Neutrophil (primary cell): ENCODE data around the gene LRFN2.

Experiments used
- H3K27ac ChIP-seq: fragments of 200-600 bp; sonication (generic); 2 replicates; pipeline ENCODE4 v1.5.1; 2016; ENCODE audit warnings: mild to moderate bottlenecking, moderate library complexity
- H3K27me3 ChIP-seq: fragments of 200-600 bp; sonication (generic); 2 replicates; pipeline ENCODE4 v1.6.0; 2016; ENCODE audit warnings: mild to moderate bottlenecking
- H3K36me3 ChIP-seq: fragments of 200-600 bp; sonication (generic); 2 replicates; pipeline ENCODE4 v1.5.1; 2017
- H3K4me1 ChIP-seq, 2 experiments: fragments of 200-600 bp in 1 of 2; sonication (generic) in 1 of 2; 1 replicate in 1 of 2; 2 replicates in 1 of 2; pipeline versions ENCODE4 v1.5.1 to v1.6.1; 2013 to 2016; ENCODE audit warnings: low read depth in 1 of 2, low read length in 1 of 2, mild to moderate bottlenecking in 1 of 2, moderate library complexity in 1 of 2; ENCODE audit not compliant: control insufficient read depth in 1 of 2, insufficient read depth in 1 of 2
- H3K4me3 ChIP-seq, 2 experiments: fragments of 200-600 bp in 1 of 2; sonication (generic) in 1 of 2; 1 replicate in 1 of 2; 2 replicates in 1 of 2; pipeline ENCODE4 v1.5.1; 2013 to 2016; ENCODE audit warnings: low read depth in 1 of 2, low read length in 1 of 2, mild to moderate bottlenecking in 1 of 2, moderate library complexity in 1 of 2
- H3K9me3 ChIP-seq: fragments of 200-600 bp; sonication (generic); 2 replicates; pipeline ENCODE4 v1.5.1; 2016
- TF ChIP-seq, protein P1 (sequence below): fragments of 200-600 bp; sonication (generic); IDR thresholded peaks from 2 replicates; pipeline ENCODE4 v1.5.1; 2016; ENCODE audit warnings: antibody characterized with exemption

LRFN2 gene

DNA sequence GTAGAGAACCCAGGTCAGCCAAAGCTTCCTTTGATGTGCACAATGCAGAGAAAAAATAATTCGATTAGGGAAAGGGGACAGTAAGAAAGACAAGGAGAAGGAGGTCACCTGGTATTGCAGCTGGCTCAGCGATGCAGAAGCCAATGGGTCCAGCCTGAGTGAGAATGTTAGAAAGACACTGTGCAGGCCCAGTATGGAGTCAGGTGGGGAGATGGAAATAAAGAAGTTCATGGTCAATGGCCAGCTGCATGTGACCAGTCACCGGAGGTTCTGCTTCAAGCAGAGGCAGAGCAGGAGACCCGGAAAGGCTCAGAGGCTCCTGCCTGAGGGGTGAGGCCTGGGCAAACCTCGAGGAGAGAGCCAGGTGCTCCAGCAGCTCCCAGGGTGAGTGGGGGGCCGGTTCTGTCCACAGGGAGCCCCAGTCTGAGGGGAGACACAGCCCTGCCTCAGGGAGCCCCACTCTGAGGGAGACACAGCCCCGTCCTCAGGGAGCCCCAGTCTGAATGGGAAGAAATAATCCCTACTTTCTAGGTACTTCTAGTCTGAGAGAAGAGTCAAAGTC is 51.3 kb downstream of the LRFN2 start:
- no peak overlapping the region for H3K27ac ChIP-seq
- TF ChIP-seq, protein P1, sequence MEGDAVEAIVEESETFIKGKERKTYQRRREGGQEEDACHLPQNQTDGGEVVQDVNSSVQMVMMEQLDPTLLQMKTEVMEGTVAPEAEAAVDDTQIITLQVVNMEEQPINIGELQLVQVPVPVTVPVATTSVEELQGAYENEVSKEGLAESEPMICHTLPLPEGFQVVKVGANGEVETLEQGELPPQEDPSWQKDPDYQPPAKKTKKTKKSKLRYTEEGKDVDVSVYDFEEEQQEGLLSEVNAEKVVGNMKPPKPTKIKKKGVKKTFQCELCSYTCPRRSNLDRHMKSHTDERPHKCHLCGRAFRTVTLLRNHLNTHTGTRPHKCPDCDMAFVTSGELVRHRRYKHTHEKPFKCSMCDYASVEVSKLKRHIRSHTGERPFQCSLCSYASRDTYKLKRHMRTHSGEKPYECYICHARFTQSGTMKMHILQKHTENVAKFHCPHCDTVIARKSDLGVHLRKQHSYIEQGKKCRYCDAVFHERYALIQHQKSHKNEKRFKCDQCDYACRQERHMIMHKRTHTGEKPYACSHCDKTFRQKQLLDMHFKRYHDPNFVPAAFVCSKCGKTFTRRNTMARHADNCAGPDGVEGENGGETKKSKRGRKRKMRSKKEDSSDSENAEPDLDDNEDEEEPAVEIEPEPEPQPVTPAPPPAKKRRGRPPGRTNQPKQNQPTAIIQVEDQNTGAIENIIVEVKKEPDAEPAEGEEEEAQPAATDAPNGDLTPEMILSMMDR, result no peak

DNA sequence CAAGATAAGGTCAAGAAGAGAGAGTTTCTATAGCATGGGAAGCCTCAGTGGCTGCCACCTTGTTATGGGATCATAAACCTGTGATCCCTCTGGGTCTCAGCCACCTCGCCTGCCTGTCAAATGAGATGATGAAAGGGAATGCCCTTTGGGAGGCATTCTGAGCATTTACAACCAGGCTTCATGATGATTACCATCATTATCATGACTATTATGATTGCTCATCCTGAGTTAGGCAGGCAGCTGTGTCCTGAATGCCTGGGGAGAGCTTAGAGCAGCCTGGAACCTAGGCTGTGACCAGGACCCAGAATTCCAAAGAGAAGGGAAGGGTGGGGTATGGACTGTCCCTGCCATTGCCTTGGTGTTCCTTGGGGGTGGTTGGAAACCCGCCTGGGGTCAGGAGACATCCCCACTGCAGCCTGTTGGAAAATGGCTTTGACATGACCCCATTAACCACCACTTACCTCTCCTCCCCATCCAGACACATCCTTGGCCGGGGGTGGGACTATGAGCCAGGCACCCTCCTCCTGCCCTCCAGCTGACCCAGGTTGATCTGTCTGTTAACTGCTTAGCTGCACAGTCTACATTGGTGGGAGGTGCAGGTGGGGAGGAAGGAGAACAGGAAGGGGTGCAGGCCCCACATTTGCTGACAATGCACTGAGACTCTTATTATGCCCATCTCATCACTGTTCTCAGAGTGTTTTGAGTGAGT is 51.9 kb downstream of the LRFN2 start:
- H3K9me3 ChIP-seq, result no peaks in the 10 kb centered on the region
- no peak overlapping the region for H3K27ac ChIP-seq
- peaks cover 4% of the 10 kb centered on the region for H3K27me3 ChIP-seq
- no peaks in the 10 kb centered on the region for H3K4me1 ChIP-seq
- TF ChIP-seq, protein P1, result no peak
- no peak overlapping the region for H3K4me3 ChIP-seq
- no peaks in the 10 kb centered on the region for H3K36me3 ChIP-seq

More for the DNA sequence above, 51.3 kb downstream of the LRFN2 start:
- H3K27me3 ChIP-seq, result peaks cover 4% of the 10 kb centered on the region
- no peaks in the 10 kb centered on the region for H3K9me3 ChIP-seq
- H3K36me3 ChIP-seq, result no peaks in the 10 kb centered on the region
- H3K4me3 ChIP-seq, result no peak overlapping the region
- H3K4me1 ChIP-seq, result no peaks in the 10 kb centered on the region

DNA sequence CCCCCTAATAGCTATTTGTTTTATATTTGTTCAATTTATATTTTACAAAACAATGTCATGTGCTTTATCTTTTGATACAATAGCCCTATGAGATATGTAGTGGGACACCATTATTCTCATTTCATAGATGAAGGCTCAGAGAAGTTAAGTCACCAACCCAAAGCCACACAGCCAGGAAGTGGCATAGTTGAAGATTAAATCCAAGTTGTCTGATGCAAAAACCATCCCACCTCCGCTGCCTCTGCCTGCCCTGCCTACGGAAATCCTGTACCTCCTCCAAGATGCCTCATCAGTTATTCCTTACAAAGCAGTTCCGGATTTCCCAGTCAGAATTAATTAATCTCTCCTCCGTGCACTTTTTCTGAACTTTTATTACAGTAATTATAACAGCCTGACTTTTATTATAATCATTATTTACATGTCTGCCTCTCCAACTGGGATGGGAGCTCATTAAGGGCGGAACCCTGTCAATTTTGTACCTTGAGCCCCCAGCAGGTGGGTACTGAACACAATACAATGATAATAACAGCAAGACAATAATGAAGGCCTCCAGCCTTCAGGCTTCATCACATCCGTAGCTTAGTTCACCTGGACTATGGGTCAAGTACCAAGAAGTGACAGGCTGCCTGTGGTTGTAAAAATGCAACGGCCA is 54.7 kb downstream of the LRFN2 start:
- Histone ChIP-seq H3K27ac (no peak overlapping the region), H3K9me3 (no peaks in the 10 kb centered on the region), H3K4me3 (no peak overlapping the region), H3K36me3 (no peaks in the 10 kb centered on the region), H3K4me1 (no peaks in the 10 kb centered on the region), H3K27me3 (no peaks in the 10 kb centered on the region)
- TF ChIP-seq, protein P1, result no peak

DNA sequence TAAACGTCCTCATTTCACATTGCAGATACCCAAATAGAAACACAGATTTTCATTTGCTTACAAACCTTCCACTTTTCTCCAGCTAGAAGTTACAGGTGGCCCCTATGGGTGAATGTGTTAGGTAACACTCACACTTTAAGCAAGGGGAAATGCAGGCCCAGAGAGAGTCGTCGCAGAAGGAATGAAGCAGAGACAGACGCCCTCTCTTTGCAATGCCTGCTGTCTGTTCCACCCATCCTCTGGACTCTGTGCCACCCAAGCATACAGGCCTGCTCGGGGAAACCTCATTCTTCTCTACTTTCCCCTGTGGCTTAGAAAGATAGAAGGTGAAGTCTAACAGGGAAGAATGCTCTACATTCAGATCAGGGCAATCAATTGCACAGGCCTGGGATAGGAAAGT is 57.2 kb downstream of the LRFN2 start:
- no peak overlapping the region for H3K27ac ChIP-seq
- no peaks in the 10 kb centered on the region for H3K36me3 ChIP-seq
- H3K4me1 ChIP-seq, result no peaks in the 10 kb centered on the region
- H3K9me3 ChIP-seq, result no peaks in the 10 kb centered on the region
- no peak overlapping the region for H3K4me3 ChIP-seq
- TF ChIP-seq, protein P1, result no peak
- H3K27me3 ChIP-seq, result no peaks in the 10 kb centered on the region

DNA sequence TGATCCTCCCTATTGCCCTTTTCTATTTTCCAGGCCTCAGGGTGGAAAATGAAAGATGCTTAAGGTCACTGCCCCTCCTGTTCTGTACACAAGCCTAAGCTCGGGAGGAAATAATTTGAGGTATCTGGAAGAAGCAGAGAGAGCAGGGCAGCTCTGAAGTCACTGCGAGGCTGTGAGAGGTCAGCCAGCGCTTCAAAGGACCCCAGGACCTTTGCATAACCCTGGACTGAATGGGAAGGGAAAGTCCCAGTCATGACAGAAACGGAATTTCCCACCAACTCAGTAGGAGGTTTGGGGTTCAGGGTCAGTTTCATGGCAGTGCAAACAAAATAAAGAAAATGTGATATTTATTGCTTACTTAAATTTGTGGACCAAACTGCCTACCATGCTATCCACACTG is 58.1 kb downstream of the LRFN2 start:
- Histone ChIP-seq H3K9me3 (no peaks in the 10 kb centered on the region), H3K36me3 (no peaks in the 10 kb centered on the region), H3K4me3 (no peak overlapping the region), H3K4me1 (no peaks in the 10 kb centered on the region), H3K27ac (no peak overlapping the region), H3K27me3 (no peaks in the 10 kb centered on the region)
- TF ChIP-seq, protein P1, result no peak
